ENCODE measurements around the gene SP7. TPM values are rescaled to one million over a fixed set of nuclear protein-coding genes. Genes with fewer than 3 reads are reported as not detected.

SP7 gene
- total RNA-seq, 1 donor from 2014 or later, result 0.07 TPM

DNA sequence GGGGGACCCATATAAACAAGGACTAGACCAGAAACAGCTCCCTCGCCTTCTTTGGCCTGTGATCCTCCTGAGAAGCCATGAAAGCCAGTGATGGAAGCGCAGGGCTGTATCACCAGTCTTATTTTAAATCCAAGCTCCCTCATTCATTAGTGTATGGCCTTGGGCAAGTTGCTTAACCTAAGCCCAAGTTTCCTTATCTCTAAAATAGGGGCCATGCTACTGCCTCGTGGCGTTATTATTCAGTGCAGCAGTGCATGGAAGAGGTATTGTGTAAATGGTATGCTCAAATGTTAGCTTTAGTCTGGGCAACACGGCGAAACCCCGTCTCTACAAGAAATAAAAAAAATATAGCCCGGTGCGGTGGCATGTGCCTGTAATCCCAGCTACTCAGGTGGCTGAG lies 58.2 kb downstream of the SP7 start:
- Mint-ChIP-seq H3K4me1 (no peaks in the 10 kb centered on the region), H3K9me3 (no peaks in the 10 kb centered on the region), H3K36me3 (ENCODE audit: low read depth) (peaks cover 17% of the 10 kb centered on the region), H3K27ac (ENCODE audit: unreplicated experiment) (no peak overlapping the region), H3K27me3 (ENCODE audit: low read depth) (no peaks in the 10 kb centered on the region), H3K4me3 (no peak overlapping the region)
- DNase-seq (ENCODE audit: low read depth, low spot score), result no peak
- TF ChIP-seq, protein P1, sequence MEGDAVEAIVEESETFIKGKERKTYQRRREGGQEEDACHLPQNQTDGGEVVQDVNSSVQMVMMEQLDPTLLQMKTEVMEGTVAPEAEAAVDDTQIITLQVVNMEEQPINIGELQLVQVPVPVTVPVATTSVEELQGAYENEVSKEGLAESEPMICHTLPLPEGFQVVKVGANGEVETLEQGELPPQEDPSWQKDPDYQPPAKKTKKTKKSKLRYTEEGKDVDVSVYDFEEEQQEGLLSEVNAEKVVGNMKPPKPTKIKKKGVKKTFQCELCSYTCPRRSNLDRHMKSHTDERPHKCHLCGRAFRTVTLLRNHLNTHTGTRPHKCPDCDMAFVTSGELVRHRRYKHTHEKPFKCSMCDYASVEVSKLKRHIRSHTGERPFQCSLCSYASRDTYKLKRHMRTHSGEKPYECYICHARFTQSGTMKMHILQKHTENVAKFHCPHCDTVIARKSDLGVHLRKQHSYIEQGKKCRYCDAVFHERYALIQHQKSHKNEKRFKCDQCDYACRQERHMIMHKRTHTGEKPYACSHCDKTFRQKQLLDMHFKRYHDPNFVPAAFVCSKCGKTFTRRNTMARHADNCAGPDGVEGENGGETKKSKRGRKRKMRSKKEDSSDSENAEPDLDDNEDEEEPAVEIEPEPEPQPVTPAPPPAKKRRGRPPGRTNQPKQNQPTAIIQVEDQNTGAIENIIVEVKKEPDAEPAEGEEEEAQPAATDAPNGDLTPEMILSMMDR (conservative IDR thresholded peaks at IDR 0.05), result no peak

Other genes starting within 250 kb of the SP7 start
- gene IGFBP6, start 238.7 kb downstream of the SP7 start, total RNA-seq, result 0.72 and 0.73 TPM in 2 replicates
- gene SOAT2, start 232.9 kb downstream of the SP7 start, total RNA-seq, result not detected in 2 replicates
- gene ZNF740, start 155.6 kb downstream of the SP7 start, total RNA-seq, result 52.7 and 59.6 TPM in 2 replicates
- 22.1 and 26.5 TPM in 2 replicates for gene CSAD, start 155.4 kb downstream of the SP7 start, total RNA-seq
- not detected in 2 replicates for gene ITGB7, start 129.1 kb downstream of the SP7 start, total RNA-seq
- gene RARG, start 104.1 kb downstream of the SP7 start, total RNA-seq, result 5.4 and 5.9 TPM in 2 replicates
- 56.3 and 65.8 TPM in 2 replicates for gene ESPL1, start 68.1 kb downstream of the SP7 start, total RNA-seq
- 324 and 326 TPM in 2 replicates for gene PFDN5, start 40.8 kb downstream of the SP7 start, total RNA-seq
- 67.1 and 72.7 TPM in 2 replicates for gene MYG1, start 36.7 kb downstream of the SP7 start, total RNA-seq
- 94.1 and 95.1 TPM in 2 replicates for gene AAAS, start 14.7 kb downstream of the SP7 start, total RNA-seq
- 88.1 and 96.0 TPM in 2 replicates for gene SP1, start 43.8 kb upstream of the SP7 start, total RNA-seq
- not detected in 2 replicates for gene AMHR2, start 87.5 kb upstream of the SP7 start, total RNA-seq
- gene PRR13, start 105.4 kb upstream of the SP7 start, total RNA-seq, result 82.8 and 89.1 TPM in 2 replicates
- 1,351 and 1,375 TPM in 2 replicates for gene PCBP2, start 115.7 kb upstream of the SP7 start, total RNA-seq
- gene MAP3K12, start 163.1 kb upstream of the SP7 start, total RNA-seq, result 32.9 and 33.0 TPM in 2 replicates
- 66.6 and 73.1 TPM in 2 replicates for gene TARBP2, start 164.9 kb upstream of the SP7 start, total RNA-seq
- 0.73 TPM in 1 of 2 replicates, not detected in the other for gene NPFF, start 171.1 kb upstream of the SP7 start, total RNA-seq